A549 (cell line): ENCODE data around the gene ITFG1.

Source experiments
- CTCF ChIP-seq: fragments of >200 bp; sonication (Bioruptor Twin); formaldehyde crosslinking; IDR thresholded peaks from 3 replicates; pipeline ENCODE4 v1.5.1; 2016
- JUNB ChIP-seq: fragments of >200 bp; sonication (Bioruptor Twin); formaldehyde crosslinking; IDR thresholded peaks from 2 replicates; pipeline ENCODE4 v1.6.1; 2016
- MAX ChIP-seq: IDR thresholded peaks from 2 replicates; pipeline ENCODE4 v1.6.1; 2012
- NFE2L2 ChIP-seq: fragments of 150-350 bp; conservative IDR thresholded peaks from 2 replicates; pipeline ENCODE4 v1.6.1; 2014; ENCODE audit warnings: low read length
- PBX3 ChIP-seq: IDR thresholded peaks from 2 replicates; pipeline ENCODE4 v1.6.1; 2012
- POLR2AphosphoS2 ChIP-seq: conservative IDR thresholded peaks from 2 replicates; pipeline ENCODE4 v1.6.1; 2012; ENCODE audit warnings: low read length, improper control_type of control experiment, inconsistent platforms
- RAD21 ChIP-seq, 2 experiments: fragments of >200 bp in 1 of 2; sonication (Bioruptor Twin) in 1 of 2; formaldehyde crosslinking in 1 of 2; IDR thresholded peaks in 1 of 2; conservative IDR thresholded peaks in 1 of 2; 2 replicates in 1 of 2; 3 replicates in 1 of 2; pipeline ENCODE4 v1.6.1; 2012 to 2018; ENCODE audit warnings: inconsistent platforms in 1 of 2

- no peak for TF ChIP-seq PBX3
- TF ChIP-seq NFE2L2: no peak
- no peak for TF ChIP-seq JUNB
- TF ChIP-seq CTCF: no peak
- TF ChIP-seq POLR2AphosphoS2: no peak
- no peak for TF ChIP-seq MAX
- no peak for TF ChIP-seq RAD21 (conservative IDR thresholded peaks at IDR 0.05 in 1 of 2, IDR thresholded peaks at IDR 0.05 in 1 of 2)
These were observed 264.4 kb downstream of the ITFG1 start for GRCh38 chr16:47196457-47196856.
